GM23338 (cell line): Measurements from ENCODE around the gene ZNF275. TPM values are rescaled to one million over a fixed set of nuclear protein-coding genes. Genes with fewer than 3 reads are reported as not detected.

ENCODE experiments used
- ATAC-seq: fragments of 200-7000 bp; cut with Tn5 transposase; 3 replicates; pipeline ENCODE4 v1.9.1; 2020
- DNase-seq: peaks from one replicate; pipeline ENCODE4 v3.0.0-alpha.2; 2015; ENCODE audit warnings: low spot score
- H2AFZ ChIP-seq: fragments of 200-600 bp; sonication (generic); 2 replicates; pipeline ENCODE4 v1.8.0; 2016; ENCODE audit warnings: antibody characterized with exemption, mild to moderate bottlenecking, moderate library complexity
- H3F3A ChIP-seq: fragments of 200-600 bp; sonication (generic); replicated peaks from 2 replicates; pipeline ENCODE4 v1.8.0; 2017; ENCODE audit warnings: antibody characterized with exemption, mixed run types, low read depth
- H3K27ac ChIP-seq: fragments of 200-600 bp; sonication (generic); 2 replicates; pipeline ENCODE4 v1.6.1; 2016; ENCODE audit warnings: low read depth
- H3K27me3 ChIP-seq: fragments of 200-600 bp; sonication (generic); 2 replicates; pipeline ENCODE4 v1.8.0; 2016; ENCODE audit warnings: mild to moderate bottlenecking, mixed run types, moderate library complexity; ENCODE audit not compliant: insufficient read depth
- H3K36me3 ChIP-seq: fragments of 200-600 bp; sonication (generic); 2 replicates; pipeline ENCODE4 v1.8.0; 2016; ENCODE audit warnings: mild to moderate bottlenecking; ENCODE audit not compliant: insufficient read depth
- H3K4me1 ChIP-seq: fragments of 200-600 bp; sonication (generic); 2 replicates; pipeline ENCODE4 v1.8.0; 2016; ENCODE audit warnings: mild to moderate bottlenecking, moderate library complexity; ENCODE audit not compliant: insufficient read depth
- H3K4me2 ChIP-seq: fragments of 200-600 bp; sonication (generic); 2 replicates; pipeline ENCODE4 v1.7.1; 2017; ENCODE audit warnings: mixed run types
- H3K4me3 ChIP-seq: fragments of 200-600 bp; sonication (generic); 2 replicates; pipeline ENCODE4 v1.6.1; 2016; ENCODE audit warnings: mixed run types
- H3K79me2 ChIP-seq: fragments of 200-600 bp; sonication (generic); replicated peaks from 2 replicates; pipeline ENCODE4 v1.8.0; 2017; ENCODE audit warnings: mild to moderate bottlenecking; ENCODE audit not compliant: insufficient read depth
- H3K9me2 ChIP-seq: fragments of 200-600 bp; sonication (generic); 2 replicates; pipeline ENCODE4 v1.8.0; 2017; ENCODE audit not compliant: insufficient read depth
- H4K20me1 ChIP-seq: fragments of 200-600 bp; sonication (generic); replicated peaks from 2 replicates; pipeline ENCODE4 v1.8.0; 2017; ENCODE audit warnings: mild to moderate bottlenecking; ENCODE audit not compliant: insufficient read depth
- H3K27ac Mint-ChIP-seq: 2 replicates; pipeline ENCODE4 v1.8.0; 2020; ENCODE audit warnings: inconsistent platforms, mild to moderate bottlenecking, moderate library complexity, mixed read lengths
- H3K27me3 Mint-ChIP-seq: 3 replicates; pipeline ENCODE4 v1.8.0; 2022; ENCODE audit warnings: low read depth, mild to moderate bottlenecking, moderate library complexity, mixed read lengths, inconsistent platforms; ENCODE audit not compliant: insufficient read depth, poor library complexity
- H3K36me3 Mint-ChIP-seq: 3 replicates; pipeline ENCODE4 v1.8.0; 2021; ENCODE audit warnings: low read depth, mild to moderate bottlenecking, inconsistent platforms, moderate library complexity, mixed read lengths
- H3K4me1 Mint-ChIP-seq: 3 replicates; pipeline ENCODE4 v1.8.0; 2020; ENCODE audit warnings: mild to moderate bottlenecking, inconsistent platforms, mixed read lengths
- H3K4me3 Mint-ChIP-seq: 3 replicates; pipeline ENCODE4 v1.8.0; 2021; ENCODE audit warnings: moderate library complexity, mild to moderate bottlenecking, inconsistent platforms, mixed read lengths
- H3K9me3 Mint-ChIP-seq: 3 replicates; pipeline ENCODE4 v1.8.0; 2020; ENCODE audit warnings: moderate library complexity, mild to moderate bottlenecking, inconsistent platforms, mixed read lengths
- CREB1 ChIP-seq: fragments of 250-450 bp; sonication (Bioruptor Pico); IDR thresholded peaks from 2 replicates; pipeline ENCODE4 v1.5.0; 2020; ENCODE audit warnings: low read depth, mild to moderate bottlenecking, moderate library complexity
- EZH2 ChIP-seq: fragments of 200-600 bp; sonication (generic); IDR thresholded peaks from one replicate; pipeline ENCODE4 v1.8.0; 2017; ENCODE audit warnings: antibody characterized with exemption, mild to moderate bottlenecking, low read depth; ENCODE audit not compliant: unreplicated experiment
- EZH2phosphoT487 ChIP-seq: fragments of 200-600 bp; sonication (generic); IDR thresholded peaks from one replicate; pipeline ENCODE4 v1.8.1; 2018; ENCODE audit warnings: antibody characterized with exemption; ENCODE audit not compliant: unreplicated experiment
- JUNB ChIP-seq: IDR thresholded peaks from one replicate; pipeline ENCODE4 v1.6.1; 2016; ENCODE audit warnings: antibody characterized with exemption; ENCODE audit not compliant: unreplicated experiment
- NANOG ChIP-seq: IDR thresholded peaks from 2 replicates; pipeline ENCODE4 v1.6.1; 2016; ENCODE audit warnings: antibody characterized with exemption, borderline replicate concordance
- POLR2AphosphoS5 ChIP-seq: IDR thresholded peaks from 2 replicates; pipeline ENCODE4 v1.6.1; 2016; ENCODE audit warnings: antibody characterized with exemption, low read depth
- STAT1 ChIP-seq: IDR thresholded peaks from one replicate; pipeline ENCODE4 v1.6.1; 2016; ENCODE audit warnings: antibody characterized with exemption; ENCODE audit not compliant: unreplicated experiment
- ZNF114 ChIP-seq: fragments of 250-450 bp; sonication (Bioruptor Pico); IDR thresholded peaks from 2 replicates; pipeline ENCODE4 v1.5.0; 2020; ENCODE audit warnings: mild to moderate bottlenecking, moderate library complexity
- ZNF331 ChIP-seq: fragments of 250-450 bp; sonication (Bioruptor Pico); IDR thresholded peaks from 2 replicates; pipeline ENCODE4 v1.5.0; 2020; ENCODE audit warnings: low read depth, mild to moderate bottlenecking, moderate library complexity
- polyA plus RNA-seq: library from polyadenylated mRNA; unstranded; fragments of >200 nt; fragmentation: Nextera tagmentation; extraction: Ambion mirVana; gene quantifications from 2 replicates; pipeline ENCODE4 v1.2.1, GENCODE V29; 2016
- total RNA-seq: library from RNA; depleted of rRNA; stranded (reverse); fragments of >200 nt; shearing (Covaris generic); gene quantifications from 2 replicates; pipeline ENCODE4 v1.2.3, GENCODE V29; 2014
- TF ChIP-seq, protein P1 (sequence below): fragments of 250-450 bp; sonication (Bioruptor Pico); IDR thresholded peaks from 2 replicates; pipeline ENCODE4 v1.5.0; 2020; ENCODE audit warnings: mild to moderate bottlenecking, moderate library complexity
- TF ChIP-seq, protein P2 (sequence below): IDR thresholded peaks from one replicate; pipeline ENCODE4 v1.6.1; 2018; ENCODE audit warnings: antibody characterized with exemption; ENCODE audit not compliant: unreplicated experiment
- TF ChIP-seq, protein P3 (sequence below): IDR thresholded peaks from 2 replicates; pipeline ENCODE4 v1.6.1; 2016; ENCODE audit warnings: antibody characterized with exemption
- TF ChIP-seq, protein P4 (sequence below), 2 experiments: fragments of 200-600 bp in 1 of 2; sonication (generic) in 1 of 2; conservative IDR thresholded peaks; 2 replicates each; pipeline versions ENCODE4 v1.5.1 to v1.6.1; 2016 to 2017; ENCODE audit warnings: antibody characterized with exemption in 2 of 2, low read depth in 2 of 2, mild to moderate bottlenecking in 2 of 2, moderate library complexity in 1 of 2

ZNF275 gene
- total and polyA plus RNA-seq, 2 experiments from 2014 or later: 3.2 to 12.3 TPM

DNA sequence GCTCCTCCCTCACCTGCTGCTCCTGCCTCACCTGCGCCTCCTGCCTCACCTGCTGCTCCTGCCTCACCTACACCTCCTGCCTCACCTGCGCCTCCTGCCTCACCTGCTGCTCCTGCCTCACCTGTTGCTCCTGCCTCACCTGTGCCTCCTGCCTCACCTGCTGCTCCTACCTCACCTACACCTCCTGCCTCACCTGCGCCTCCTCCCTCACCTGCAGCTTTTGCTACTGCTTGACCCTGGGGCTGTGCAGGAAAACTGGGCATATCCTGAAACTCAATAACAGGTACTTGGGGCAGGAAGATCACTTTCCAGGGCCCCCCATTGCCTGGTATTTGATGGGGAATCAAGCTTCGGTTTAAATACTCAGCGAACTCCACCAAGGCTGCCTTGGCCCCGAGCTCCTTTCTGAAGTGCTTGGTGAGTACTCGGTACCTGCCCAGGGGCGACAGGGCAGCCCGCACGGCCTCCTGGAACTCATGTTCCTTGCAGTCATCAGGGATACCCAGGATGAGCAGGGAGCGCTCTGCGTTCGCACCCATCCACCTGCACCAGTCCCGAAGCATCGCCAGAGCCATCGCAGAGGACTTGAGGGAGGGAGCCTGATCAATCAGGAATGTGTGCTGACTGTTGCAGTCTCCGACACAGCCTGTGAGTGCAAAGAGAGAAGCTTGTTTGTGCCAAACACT, 64.5 kb downstream of the ZNF275 start:
- Histone ChIP-seq H2AFZ (no peak overlapping the region), H3K36me3 (no peaks in the 10 kb centered on the region), H3K79me2 (no peaks in the 10 kb centered on the region), H3K27me3 (no peaks in the 10 kb centered on the region), H3K4me1 (no peaks in the 10 kb centered on the region), H4K20me1 (no peaks in the 10 kb centered on the region), H3K4me3 (no peak overlapping the region), H3K27ac (no peak overlapping the region), H3K9me2 (no peaks in the 10 kb centered on the region), H3F3A (no peaks in the 10 kb centered on the region), H3K4me2 (no peak overlapping the region)
- no peak overlapping the region for H3K4me3 Mint-ChIP-seq
- no peaks in the 10 kb centered on the region; the same call in 1 of the 3 replicates for H3K9me3 Mint-ChIP-seq
- peaks cover 7% of the 10 kb centered on the region; the same call in 2 of the 3 replicates for H3K4me1 Mint-ChIP-seq
- H3K27me3 Mint-ChIP-seq: no peaks in the 10 kb centered on the region
- DNase-seq (no peak), ATAC-seq (no peak)
- H3K36me3 Mint-ChIP-seq: no peaks in the 10 kb centered on the region
- no peak overlapping the region for H3K27ac Mint-ChIP-seq
- no peak for TF ChIP-seq CREB1 (CRISPR knock-in tag)
- no peak for TF ChIP-seq ZNF331 (CRISPR knock-in tag)
- no peak for TF ChIP-seq NANOG
- no peak for TF ChIP-seq EZH2phosphoT487
- TF ChIP-seq, protein P1, sequence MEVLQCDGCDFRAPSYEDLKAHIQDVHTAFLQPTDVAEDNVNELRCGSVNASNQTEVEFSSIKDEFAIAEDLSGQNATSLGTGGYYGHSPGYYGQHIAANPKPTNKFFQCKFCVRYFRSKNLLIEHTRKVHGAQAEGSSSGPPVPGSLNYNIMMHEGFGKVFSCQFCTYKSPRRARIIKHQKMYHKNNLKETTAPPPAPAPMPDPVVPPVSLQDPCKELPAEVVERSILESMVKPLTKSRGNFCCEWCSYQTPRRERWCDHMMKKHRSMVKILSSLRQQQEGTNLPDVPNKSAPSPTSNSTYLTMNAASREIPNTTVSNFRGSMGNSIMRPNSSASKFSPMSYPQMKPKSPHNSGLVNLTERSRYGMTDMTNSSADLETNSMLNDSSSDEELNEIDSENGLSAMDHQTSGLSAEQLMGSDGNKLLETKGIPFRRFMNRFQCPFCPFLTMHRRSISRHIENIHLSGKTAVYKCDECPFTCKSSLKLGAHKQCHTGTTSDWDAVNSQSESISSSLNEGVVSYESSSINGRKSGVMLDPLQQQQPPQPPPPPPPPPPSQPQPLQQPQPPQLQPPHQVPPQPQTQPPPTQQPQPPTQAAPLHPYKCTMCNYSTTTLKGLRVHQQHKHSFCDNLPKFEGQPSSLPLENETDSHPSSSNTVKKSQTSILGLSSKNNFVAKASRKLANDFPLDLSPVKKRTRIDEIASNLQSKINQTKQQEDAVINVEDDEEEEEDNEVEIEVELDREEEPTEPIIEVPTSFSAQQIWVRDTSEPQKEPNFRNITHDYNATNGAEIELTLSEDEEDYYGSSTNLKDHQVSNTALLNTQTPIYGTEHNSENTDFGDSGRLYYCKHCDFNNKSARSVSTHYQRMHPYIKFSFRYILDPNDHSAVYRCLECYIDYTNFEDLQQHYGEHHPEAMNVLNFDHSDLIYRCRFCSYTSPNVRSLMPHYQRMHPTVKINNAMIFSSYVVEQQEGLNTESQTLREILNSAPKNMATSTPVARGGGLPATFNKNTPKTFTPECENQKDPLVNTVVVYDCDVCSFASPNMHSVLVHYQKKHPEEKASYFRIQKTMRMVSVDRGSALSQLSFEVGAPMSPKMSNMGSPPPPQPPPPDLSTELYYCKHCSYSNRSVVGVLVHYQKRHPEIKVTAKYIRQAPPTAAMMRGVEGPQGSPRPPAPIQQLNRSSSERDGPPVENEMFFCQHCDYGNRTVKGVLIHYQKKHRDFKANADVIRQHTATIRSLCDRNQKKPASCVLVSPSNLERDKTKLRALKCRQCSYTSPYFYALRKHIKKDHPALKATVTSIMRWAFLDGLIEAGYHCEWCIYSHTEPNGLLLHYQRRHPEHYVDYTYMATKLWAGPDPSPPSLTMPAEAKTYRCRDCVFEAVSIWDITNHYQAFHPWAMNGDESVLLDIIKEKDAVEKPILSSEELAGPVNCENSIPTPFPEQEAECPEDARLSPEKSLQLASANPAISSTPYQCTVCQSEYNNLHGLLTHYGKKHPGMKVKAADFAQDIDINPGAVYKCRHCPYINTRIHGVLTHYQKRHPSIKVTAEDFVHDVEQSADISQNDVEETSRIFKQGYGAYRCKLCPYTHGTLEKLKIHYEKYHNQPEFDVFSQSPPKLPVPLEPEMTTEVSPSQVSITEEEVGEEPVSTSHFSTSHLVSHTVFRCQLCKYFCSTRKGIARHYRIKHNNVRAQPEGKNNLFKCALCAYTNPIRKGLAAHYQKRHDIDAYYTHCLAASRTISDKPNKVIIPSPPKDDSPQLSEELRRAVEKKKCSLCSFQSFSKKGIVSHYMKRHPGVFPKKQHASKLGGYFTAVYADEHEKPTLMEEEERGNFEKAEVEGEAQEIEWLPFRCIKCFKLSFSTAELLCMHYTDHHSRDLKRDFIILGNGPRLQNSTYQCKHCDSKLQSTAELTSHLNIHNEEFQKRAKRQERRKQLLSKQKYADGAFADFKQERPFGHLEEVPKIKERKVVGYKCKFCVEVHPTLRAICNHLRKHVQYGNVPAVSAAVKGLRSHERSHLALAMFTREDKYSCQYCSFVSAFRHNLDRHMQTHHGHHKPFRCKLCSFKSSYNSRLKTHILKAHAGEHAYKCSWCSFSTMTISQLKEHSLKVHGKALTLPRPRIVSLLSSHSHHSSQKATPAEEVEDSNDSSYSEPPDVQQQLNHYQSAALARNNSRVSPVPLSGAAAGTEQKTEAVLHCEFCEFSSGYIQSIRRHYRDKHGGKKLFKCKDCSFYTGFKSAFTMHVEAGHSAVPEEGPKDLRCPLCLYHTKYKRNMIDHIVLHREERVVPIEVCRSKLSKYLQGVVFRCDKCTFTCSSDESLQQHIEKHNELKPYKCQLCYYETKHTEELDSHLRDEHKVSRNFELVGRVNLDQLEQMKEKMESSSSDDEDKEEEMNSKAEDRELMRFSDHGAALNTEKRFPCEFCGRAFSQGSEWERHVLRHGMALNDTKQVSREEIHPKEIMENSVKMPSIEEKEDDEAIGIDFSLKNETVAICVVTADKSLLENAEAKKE (CRISPR knock-in tag): no peak
- TF ChIP-seq, protein P2, sequence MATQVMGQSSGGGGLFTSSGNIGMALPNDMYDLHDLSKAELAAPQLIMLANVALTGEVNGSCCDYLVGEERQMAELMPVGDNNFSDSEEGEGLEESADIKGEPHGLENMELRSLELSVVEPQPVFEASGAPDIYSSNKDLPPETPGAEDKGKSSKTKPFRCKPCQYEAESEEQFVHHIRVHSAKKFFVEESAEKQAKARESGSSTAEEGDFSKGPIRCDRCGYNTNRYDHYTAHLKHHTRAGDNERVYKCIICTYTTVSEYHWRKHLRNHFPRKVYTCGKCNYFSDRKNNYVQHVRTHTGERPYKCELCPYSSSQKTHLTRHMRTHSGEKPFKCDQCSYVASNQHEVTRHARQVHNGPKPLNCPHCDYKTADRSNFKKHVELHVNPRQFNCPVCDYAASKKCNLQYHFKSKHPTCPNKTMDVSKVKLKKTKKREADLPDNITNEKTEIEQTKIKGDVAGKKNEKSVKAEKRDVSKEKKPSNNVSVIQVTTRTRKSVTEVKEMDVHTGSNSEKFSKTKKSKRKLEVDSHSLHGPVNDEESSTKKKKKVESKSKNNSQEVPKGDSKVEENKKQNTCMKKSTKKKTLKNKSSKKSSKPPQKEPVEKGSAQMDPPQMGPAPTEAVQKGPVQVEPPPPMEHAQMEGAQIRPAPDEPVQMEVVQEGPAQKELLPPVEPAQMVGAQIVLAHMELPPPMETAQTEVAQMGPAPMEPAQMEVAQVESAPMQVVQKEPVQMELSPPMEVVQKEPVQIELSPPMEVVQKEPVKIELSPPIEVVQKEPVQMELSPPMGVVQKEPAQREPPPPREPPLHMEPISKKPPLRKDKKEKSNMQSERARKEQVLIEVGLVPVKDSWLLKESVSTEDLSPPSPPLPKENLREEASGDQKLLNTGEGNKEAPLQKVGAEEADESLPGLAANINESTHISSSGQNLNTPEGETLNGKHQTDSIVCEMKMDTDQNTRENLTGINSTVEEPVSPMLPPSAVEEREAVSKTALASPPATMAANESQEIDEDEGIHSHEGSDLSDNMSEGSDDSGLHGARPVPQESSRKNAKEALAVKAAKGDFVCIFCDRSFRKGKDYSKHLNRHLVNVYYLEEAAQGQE: no peak
- no peak for TF ChIP-seq POLR2AphosphoS5
- no peak for TF ChIP-seq JUNB
- TF ChIP-seq, protein P3, sequence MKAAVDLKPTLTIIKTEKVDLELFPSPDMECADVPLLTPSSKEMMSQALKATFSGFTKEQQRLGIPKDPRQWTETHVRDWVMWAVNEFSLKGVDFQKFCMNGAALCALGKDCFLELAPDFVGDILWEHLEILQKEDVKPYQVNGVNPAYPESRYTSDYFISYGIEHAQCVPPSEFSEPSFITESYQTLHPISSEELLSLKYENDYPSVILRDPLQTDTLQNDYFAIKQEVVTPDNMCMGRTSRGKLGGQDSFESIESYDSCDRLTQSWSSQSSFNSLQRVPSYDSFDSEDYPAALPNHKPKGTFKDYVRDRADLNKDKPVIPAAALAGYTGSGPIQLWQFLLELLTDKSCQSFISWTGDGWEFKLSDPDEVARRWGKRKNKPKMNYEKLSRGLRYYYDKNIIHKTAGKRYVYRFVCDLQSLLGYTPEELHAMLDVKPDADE: no peak
- TF ChIP-seq, protein P4, sequence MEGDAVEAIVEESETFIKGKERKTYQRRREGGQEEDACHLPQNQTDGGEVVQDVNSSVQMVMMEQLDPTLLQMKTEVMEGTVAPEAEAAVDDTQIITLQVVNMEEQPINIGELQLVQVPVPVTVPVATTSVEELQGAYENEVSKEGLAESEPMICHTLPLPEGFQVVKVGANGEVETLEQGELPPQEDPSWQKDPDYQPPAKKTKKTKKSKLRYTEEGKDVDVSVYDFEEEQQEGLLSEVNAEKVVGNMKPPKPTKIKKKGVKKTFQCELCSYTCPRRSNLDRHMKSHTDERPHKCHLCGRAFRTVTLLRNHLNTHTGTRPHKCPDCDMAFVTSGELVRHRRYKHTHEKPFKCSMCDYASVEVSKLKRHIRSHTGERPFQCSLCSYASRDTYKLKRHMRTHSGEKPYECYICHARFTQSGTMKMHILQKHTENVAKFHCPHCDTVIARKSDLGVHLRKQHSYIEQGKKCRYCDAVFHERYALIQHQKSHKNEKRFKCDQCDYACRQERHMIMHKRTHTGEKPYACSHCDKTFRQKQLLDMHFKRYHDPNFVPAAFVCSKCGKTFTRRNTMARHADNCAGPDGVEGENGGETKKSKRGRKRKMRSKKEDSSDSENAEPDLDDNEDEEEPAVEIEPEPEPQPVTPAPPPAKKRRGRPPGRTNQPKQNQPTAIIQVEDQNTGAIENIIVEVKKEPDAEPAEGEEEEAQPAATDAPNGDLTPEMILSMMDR (conservative IDR thresholded peaks at IDR 0.05; ENCODE audit: low read depth in 2 of 2): no peak
- TF ChIP-seq ZNF114 (CRISPR knock-in tag): no peak
- TF ChIP-seq STAT1: no peak
- no peak for TF ChIP-seq EZH2
